Colonic mucosa (tissue), 4 donors: Measurements from ENCODE around the gene GPR4. TPM values are rescaled to one million over a fixed set of nuclear protein-coding genes. Genes with fewer than 3 reads are reported as not detected.

ENCODE experiments used
- DNase-seq: peaks from one replicate; pipeline ENCODE4 v3.0.0-alpha.2; 2020
- H3K27ac ChIP-seq: fragments of 200-600 bp; one replicate; pipeline ENCODE4 v1.8.0; 2021
- H3K27me3 ChIP-seq: fragments of 200-600 bp; one replicate; pipeline ENCODE4 v1.8.0; 2021
- H3K36me3 ChIP-seq: fragments of 200-600 bp; one replicate; pipeline ENCODE4 v1.8.0; 2021
- H3K4me1 ChIP-seq: fragments of 200-600 bp; one replicate; pipeline ENCODE4 v1.8.0; 2021; ENCODE audit warnings: mild to moderate bottlenecking
- H3K4me3 ChIP-seq: fragments of 200-600 bp; one replicate; pipeline ENCODE4 v1.8.0; 2021
- H3K9ac ChIP-seq, 2 donors: one replicate each; pipeline ENCODE4 v1.7.0; 2013; ENCODE audit warnings: control low read depth in 2 of 2, low read depth in 2 of 2, low read length in 2 of 2
- H3K9me3 ChIP-seq: fragments of 200-600 bp; one replicate; pipeline ENCODE4 v1.8.0; 2021
- CTCF ChIP-seq: fragments of 200-600 bp; IDR thresholded peaks from one replicate; pipeline ENCODE4 v1.8.0; 2022; ENCODE audit warnings: antibody characterized with exemption, mild to moderate bottlenecking
- intact Hi-C: fragments of 100-400 bp; cut with DNase I; formaldehyde crosslinking; loops from one replicate; pipeline ENCODE4 v1.14.1; 2022
- total RNA-seq, 2 donors: library from RNA; stranded (reverse); fragmentation: NEBNext Ultra II Directional in 1 of 2; extraction: Animal tissue kit (Norgen Biotek cat#: 25700) in 1 of 2; gene quantifications; one replicate each; pipeline ENCODE4 v1.2.1, GENCODE V29; 2021
- donor health status: healthy.
- donor health status: DM: no; HTN: no; CAD: no.
- donor health status: DM: no; HTN: no; CAD: no.

Gene GPR4
- total RNA-seq, 2 donors from 2014 or later, result 0.52 to 2.0 TPM

- TF ChIP-seq CTCF, result no peak
- Histone ChIP-seq H3K9ac (no peak overlapping the region), H3K36me3 (no peaks in the 10 kb centered on the region), H3K27me3 (peaks cover 35% of the 10 kb centered on the region), H3K4me1 (no peaks in the 10 kb centered on the region), H3K4me3 (no peak overlapping the region), H3K27ac (no peak overlapping the region), H3K9me3 (no peaks in the 10 kb centered on the region)
- intact Hi-C loops, result no loop called here
- DNase-seq, result no peak
These were observed 4.4 kb downstream of the GPR4 start for GRCh38 chr19:45597425-45598111.

GRCh38 chr19:45595814-45596213 lies 6.2 kb downstream of the GPR4 start:
- Histone ChIP-seq H3K4me3 (no peak overlapping the region), H3K27ac (no peak overlapping the region), H3K36me3 (no peaks in the 10 kb centered on the region), H3K9me3 (no peaks in the 10 kb centered on the region), H3K27me3 (peaks cover 18% of the 10 kb centered on the region), H3K4me1 (no peaks in the 10 kb centered on the region), H3K9ac (no peak overlapping the region)
- DNase-seq, result no peak
- TF ChIP-seq CTCF, result no peak
- intact Hi-C loops, result no loop called here

GRCh38 chr19:45593520-45593919 lies 8.5 kb downstream of the GPR4 start:
- Histone ChIP-seq H3K36me3 (no peaks in the 10 kb centered on the region), H3K9ac (no peak overlapping the region), H3K4me3 (no peak overlapping the region), H3K9me3 (no peaks in the 10 kb centered on the region), H3K27me3 (peaks cover 2% of the 10 kb centered on the region), H3K4me1 (no peaks in the 10 kb centered on the region), H3K27ac (no peak overlapping the region)
- no peak for DNase-seq
- TF ChIP-seq CTCF, result no peak
- intact Hi-C loops, result no loop called here

GRCh38 chr19:45592366-45592765 lies 9.6 kb downstream of the GPR4 start:
- TF ChIP-seq CTCF, result no peak
- no peak overlapping the region for H3K27ac ChIP-seq
- H3K9ac ChIP-seq, result no peak overlapping the region
- no peak for DNase-seq
- no peaks in the 10 kb centered on the region for H3K27me3 ChIP-seq
- H3K36me3 ChIP-seq, result no peaks in the 10 kb centered on the region
- no peak overlapping the region for H3K4me3 ChIP-seq
- H3K4me1 ChIP-seq, result no peaks in the 10 kb centered on the region
- H3K9me3 ChIP-seq, result no peaks in the 10 kb centered on the region
- intact Hi-C loops, result no loop called here

DNA sequence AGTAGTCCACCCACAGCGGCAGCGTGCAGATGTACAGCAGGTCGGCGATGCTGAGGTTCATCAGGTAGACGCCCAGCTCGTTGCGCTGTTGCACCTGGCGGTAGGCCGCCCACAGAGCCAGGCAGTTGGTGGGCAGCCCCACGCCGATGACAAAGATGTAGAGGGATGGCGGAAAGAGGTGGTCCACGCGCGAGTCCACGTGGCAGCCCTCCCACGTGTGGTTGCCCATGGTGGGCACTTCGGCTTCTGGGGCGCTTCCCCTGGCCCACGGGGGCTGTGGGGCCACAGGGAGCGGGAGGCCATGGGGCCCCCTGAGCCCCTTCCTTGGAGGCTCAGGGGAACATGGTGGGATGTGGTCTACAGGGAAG lies 10.4 kb downstream of the GPR4 start:
- H3K27me3 ChIP-seq, result no peaks in the 10 kb centered on the region
- TF ChIP-seq CTCF, result no peak
- no peaks in the 10 kb centered on the region for H3K9me3 ChIP-seq

More for the DNA sequence above, 10.4 kb downstream of the GPR4 start:
- Histone ChIP-seq H3K4me3 (no peak overlapping the region), H3K4me1 (no peaks in the 10 kb centered on the region), H3K9ac (no peak overlapping the region), H3K27ac (no peak overlapping the region), H3K36me3 (no peaks in the 10 kb centered on the region)
- intact Hi-C loops, result no loop called here
- no peak for DNase-seq
